Measurements from ENCODE around the gene HUNK.
"Not testable (repeated sequence)": the region's sequence is repeated elsewhere in the genome, so short reads cannot be mapped to it uniquely, and the experiment has no call there.

The HUNK gene

DNA sequence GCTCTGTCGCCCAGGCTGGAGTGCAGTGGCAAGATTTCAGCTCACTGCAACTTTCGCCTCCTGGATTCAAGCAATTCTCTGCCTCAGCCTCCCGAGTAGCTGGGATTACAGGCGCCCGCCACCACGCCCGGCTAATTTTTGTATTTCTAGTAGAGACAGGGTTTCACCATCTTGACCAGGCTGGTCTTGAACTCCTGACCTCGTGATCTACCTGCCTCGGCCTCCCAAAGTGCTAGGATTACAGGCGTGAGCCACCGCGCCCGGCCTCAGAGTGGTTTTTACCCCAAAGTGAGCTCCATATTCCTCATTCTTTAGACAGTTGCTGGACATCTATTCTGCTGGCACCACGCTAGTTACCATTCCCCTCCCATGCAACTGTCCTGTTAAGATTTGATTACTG lies 1.4 kb upstream of the HUNK start:
- DNase-seq, result not testable (repeated sequence)

DNA sequence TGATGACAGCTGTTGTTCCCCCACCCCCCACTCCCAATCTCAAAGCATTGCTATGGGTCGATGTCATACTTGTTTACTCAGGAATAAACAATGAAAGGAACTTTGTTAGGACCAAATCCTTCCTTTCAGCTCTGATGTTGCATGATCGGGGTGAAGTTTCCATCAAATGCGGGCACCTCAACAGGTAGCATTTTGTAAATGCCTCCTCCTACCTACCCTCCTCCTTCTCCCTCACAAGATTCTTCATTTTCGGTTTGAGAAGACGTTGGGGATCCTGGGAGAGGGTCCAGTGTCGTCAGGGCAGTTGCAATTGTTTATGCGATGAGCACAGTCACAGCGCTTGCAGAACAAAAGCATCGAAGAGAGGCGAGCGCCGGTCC lies 758 bp upstream of the HUNK start:
- no peak for DNase-seq

DNA sequence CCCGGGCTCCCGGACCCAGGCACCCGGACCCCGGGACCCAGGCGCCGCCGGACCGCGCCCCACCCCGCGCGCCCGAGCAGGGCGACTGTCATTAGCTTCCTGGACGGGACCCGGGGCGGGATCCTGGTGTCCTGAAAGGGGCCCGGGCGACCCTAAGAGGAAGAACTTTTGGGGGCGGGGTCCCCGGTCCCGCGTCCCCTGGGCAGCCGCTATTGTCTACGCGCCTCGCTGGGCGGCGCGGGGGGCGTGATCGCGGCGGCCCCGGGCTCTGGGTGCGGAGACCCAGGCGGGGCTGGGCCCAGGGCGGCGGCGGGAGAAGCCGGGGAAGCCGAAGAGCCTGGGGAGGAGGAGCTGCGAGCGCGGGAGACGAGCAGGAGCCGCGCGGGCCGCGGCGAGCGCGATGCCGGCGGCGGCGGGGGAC lies 465 bp downstream of the HUNK start:
- no peak for DNase-seq

DNA sequence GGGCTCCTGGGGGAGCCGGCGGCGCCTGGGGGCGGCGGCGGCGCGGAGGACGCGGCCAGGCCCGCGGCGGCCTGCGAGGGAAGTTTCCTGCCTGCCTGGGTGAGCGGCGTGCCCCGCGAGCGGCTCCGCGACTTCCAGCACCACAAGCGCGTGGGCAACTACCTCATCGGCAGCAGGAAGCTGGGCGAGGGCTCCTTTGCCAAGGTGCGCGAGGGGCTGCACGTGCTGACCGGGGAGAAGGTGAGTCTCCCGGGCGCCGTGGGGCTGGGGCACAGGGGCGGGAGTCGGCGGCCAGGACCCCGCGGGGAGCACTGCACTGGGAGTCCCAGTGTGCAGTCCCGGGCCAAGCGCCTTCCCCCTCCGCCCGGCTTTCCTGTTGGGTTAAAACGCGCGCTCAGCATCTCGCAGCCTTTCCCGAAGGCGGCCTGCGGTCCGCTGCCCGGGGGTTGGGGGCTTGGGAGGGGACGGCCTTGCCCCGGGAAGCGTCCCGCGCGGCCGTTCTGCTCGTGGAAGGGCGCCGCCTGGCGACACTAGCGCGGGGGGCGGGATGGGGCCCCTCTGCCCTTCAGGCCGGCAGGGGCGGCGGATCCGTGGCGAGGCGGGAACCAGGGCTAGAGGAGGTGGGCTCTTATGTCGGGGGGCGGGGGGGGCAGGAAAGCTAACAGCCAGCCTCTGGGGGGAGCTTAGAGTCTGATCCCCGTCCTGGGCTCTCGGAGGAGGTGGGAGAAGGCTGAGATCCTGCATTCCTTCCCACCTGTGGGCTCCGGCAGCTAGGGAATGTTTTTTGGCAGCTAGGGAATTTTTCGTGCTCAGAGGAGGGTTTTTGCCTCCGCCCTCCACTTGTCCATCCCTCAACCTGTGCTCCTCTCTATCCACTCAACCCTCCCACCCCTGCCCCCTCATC lies 1.1 kb downstream of the HUNK start:
- DNase-seq, result no peak

DNA sequence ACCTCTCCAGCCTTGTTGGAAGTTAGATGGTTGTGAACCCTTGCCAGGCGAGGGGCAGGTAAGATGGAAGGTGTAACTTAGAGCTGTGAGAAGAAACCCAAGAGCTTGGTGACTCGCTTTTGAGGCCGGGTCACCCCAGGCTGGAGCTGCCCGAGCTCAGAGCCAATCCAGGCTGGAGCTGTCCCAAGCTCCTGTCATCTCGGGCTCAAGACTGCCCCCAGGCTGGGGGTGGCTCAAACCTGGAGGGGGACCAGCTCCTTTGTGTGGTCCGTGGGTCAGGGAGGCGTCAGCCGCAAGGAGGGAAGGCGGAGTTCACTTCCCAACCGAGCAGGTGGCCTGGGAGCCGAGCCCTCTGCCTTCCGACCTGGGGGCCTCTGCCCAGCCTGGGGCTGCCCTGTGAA lies 2.0 kb downstream of the HUNK start:
- DNase-seq, result no peak

DNA sequence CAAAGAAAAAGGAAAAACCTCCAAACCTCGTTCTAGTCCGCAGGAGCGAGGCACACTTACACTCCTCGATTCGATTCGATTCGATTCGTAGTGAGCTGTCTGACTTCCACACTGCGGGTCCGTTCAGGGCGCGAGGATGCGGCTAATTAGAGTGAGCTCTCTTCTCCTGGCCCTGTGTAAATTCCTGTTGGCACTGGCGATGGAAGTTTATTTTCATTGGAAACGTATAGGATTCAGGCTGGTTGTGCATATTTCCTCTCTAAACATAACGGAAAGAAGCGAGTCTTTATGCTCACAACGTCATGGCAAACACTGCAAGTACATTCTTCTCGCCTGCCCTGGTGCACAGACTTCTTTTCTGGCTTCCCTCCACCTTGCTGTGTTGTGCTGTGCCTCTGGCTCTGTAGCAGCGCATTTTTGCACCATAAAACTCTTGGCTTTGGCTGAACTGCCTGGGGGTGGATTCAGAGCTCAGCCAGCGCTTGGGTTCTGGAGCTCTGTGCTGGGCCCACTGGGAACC lies 2.7 kb downstream of the HUNK start:
- no peak for DNase-seq

DNA sequence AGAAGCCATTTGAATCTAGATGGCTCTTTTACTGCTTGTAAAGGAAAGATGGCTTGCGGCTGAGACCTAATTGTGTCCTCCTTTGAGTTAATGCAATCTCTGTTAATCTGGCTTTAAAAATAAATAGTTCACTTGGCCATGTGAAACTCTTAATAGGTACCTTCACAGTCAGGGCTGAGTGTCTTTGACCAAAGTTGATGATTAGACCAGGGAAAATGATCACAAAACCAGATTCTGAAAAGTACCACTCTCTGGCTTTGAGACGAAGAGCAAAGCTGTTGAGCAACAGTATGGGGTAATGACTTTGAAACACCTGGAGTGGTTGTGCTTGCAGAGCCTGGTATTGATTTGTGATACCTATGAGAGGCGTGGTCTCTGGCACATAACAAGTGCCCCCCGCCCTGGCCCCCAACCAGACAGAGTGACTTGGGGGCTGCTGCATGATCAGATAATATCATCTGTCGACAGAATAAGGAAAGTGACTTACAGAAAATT lies 4.7 kb downstream of the HUNK start:
- DNase-seq, result no peak

DNA sequence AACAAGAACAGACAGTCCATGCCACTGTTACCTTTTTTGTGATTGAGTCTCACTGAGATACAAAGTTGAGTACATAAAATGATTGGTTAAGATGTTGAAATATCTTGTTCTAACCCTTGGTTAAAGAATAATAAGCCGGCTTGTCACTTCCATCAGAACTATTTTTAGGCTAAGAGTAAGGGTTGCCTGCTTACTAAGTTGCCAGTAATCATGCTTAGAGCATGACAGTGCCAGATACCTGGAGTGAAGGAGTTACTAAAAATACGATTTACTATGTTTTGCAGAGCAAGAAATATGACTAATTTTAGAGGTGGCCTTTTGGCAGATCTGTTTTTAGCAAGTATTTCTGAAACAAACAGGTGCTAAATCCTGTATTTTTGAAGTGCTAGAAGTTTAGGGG lies 6.0 kb downstream of the HUNK start:
- no peak for DNase-seq

DNA sequence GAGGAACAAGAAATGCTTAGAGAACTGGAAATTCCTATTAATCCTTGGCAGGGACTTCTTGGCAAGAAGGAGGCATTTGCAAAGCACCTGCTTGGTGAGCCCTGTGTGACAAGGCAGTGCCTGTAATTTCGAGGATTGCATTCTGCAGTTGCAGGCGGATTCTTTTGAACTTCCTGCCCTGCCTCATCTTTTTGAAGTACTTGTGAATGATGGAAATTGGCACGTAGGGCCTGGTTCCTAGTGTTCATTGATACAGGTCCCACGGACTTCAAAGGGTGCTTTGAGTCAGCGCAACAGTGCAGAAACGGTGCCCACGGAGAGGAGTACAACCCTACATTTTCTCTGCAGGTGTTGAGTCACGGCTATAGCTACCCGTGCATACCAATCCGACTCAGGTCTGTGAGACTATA lies 6.4 kb downstream of the HUNK start:
- no peak for DNase-seq

DNA sequence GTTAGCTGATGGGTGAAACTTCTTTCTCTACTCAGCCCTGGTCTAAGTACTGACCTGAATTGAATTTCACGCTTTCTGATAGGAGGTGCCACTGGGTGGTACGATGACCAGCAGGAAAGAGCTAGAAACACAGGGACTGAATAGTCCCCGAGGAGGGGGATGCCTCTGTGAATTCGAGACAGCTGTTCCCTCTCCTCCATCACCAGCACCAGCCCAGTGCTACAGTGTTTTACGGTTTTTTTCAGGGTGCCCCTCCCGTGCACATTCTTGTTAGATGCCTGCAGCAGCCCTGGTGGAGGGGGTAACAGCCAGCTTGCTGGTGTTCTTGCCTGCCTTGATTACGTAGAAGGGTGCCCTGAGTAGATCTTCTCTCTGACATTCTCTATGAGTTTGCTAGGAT lies 7.1 kb downstream of the HUNK start:
- DNase-seq, result no peak

DNA sequence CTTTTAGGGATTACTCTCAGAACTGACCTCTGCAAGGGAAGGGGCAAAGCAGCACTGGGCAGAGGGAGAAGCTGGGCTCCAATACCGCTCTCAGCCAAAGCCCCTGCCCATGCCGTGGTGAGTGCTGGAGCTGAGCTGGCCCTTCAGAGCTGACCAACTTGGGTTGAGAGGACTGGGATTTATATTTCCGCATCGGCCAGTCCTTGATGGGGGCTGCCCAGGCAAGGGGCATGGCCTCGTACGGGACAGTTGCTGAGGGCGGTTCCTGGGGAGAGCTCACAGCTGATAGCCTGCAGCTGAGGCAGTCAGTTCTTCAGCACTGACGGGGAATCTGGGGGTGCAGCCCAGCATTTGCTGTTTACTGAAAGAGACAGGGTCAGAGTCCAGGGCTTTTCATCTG lies 8.0 kb downstream of the HUNK start:
- no peak for DNase-seq

DNA sequence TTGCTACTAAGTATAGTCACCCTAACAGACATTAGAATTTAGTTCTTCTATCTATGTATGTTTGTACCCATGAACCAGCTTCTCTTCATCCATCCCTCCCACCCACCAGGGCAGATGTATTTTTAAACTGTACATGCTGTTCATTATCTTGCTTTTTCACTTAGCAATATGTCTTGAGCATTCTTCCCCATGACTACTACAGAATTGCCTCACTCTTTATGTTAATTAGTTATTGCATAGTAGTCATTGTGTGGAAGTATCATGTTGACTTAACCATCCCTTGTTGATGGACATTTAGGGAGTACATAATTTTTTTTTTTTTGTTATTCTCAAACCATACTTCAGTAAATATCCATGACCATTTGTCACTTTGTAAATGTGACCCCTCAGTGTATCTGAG lies 9.9 kb downstream of the HUNK start:
- DNase-seq, result no peak

DNA sequence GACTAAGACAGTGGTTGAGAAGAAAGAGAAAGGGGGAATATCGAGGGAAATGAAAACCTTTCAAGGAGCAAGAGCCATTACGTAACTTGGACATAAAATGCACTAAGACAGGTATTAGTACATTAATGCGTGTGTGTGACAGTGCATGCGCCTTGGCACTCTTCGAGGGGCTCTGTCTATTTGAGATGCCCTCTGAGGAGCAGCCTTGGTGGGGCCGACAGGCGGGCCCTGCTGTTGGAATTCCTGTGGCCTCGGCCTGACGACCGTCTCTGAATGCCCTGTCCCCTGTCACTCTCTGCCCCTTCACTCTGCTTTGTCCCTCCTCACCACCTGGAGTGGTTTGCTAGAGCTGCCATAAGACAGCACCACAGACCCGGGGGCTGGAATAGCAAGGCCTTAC lies 12.3 kb downstream of the HUNK start:
- DNase-seq, result no peak

DNA sequence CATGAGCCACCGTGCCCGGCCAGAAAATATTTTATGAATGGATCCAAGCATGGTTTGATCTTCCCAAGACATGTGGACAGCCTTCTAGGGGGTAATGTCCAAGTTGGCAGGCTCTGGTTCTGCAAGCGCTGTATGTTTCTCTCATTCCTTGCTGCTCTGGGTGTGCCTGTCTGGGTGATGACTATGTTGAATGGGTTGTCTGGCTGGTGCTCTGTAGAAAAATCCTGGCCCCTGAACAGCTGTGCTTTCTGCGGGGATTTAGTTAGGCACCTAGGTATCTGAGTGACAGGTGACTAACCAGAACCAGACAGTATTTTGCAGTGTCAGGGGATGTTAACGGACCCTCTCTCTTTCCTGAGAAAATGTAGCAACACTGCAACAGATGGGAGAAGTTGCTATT lies 14.1 kb downstream of the HUNK start:
- DNase-seq, result no peak

DNA sequence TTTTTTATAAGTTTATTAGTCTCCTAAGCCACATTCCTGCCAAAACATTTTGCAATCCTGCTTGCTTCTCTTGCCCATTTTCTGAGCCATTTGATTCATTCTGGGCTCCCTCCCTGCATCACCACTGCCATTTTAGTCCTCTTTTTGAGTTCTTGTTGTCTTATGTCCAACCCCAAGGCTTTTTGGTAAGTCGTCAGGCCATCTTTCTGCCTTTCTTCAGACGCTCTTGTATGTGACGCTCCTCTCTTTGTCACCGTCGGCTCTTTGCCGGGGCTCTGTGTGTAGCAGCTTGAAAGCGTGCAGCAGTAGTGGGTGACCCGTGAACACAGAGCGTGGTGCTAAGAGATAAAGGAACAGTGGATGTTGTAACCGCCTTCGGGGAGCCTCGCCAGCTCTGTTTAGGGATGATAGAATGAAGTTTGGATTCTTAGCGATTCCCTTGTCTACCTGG lies 14.6 kb downstream of the HUNK start:
- no peak for DNase-seq

DNA sequence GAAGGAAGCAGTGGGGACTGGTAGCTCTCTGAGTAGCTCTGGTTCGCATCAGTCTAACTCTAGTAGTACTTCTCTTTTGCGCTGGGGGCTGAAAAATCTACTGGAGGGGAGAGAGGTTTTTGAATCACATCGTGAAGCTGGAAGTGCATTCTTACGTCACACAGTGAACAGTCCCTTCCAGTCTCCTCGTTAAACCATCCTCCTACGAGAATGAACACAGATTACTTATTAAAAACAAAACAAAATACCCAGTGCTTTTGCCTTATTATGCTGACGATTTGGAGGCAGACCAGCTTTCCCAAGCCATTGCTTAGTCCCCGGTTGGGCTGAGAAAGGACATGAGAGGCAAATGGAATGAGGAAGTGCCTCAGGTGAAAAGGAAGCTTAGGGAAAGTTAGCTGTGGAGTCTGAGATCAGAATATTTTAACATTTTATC lies 16.1 kb downstream of the HUNK start:
- DNase-seq, result no peak

DNA sequence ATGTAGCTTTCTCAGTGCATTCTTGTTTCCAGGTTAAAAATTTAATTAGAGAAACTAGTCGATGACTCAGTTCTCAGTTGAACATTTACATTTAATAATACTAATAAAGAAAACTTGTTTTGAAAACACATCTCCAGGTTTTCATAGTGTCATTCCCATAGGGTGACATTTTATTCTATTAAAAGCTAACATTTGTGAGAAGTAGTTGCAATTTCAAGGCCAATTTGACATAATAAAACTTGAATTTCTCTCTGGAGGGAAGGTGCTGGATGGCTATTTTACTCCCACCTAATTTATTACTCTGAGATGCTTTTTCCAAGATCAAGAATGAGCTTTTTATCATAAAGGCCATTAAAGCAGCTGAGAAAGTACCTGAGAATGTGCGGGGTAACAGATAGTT lies 16.6 kb downstream of the HUNK start:
- DNase-seq, result no peak

DNA sequence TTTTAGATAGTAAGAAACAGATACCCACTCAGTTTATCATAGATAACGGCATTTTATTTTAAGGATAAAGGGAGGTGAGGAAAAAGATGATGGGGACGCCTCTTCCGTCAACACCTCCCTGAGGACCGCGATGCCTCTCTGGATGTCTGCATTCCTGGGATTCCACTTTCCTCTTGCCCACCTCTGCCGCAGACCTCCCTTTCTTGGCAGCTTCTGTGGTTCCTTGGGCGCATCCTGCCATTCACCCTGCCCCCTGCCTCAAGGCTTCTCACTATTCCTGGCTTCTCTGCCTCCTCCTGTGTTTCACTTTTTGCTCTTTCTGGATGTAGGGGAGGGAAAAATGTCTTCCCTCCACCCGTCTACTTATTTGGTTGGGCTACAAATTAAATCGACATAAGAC lies 19.9 kb downstream of the HUNK start:
- DNase-seq, result no peak

DNA sequence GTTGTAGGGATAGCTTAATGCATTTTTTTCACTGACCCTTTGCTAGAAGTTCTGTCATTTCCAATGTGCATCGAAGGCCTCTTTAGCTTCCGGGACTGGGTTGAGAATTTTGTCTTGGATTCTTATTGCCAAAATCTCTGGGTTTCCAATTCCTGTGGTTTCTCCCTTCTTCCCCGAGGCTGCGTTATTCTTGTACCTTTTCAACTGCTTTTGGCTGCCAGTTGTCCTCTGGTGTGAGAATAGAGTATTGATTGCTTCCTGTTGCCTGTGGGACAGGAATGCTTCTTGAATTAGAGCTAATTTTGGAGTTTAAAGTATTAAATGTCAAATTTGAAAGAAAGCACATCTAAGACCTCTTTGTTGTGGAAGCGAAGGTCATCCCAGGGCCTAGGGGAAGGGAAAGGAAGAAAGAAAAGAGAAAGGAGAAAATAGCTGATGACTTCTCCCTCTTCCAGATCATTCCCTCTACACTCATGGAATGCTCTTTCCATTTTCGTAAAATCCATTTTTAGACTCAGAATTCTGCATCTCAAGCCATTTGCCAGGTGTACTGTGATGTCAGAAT lies 21.1 kb downstream of the HUNK start:
- DNase-seq, result no peak

DNA sequence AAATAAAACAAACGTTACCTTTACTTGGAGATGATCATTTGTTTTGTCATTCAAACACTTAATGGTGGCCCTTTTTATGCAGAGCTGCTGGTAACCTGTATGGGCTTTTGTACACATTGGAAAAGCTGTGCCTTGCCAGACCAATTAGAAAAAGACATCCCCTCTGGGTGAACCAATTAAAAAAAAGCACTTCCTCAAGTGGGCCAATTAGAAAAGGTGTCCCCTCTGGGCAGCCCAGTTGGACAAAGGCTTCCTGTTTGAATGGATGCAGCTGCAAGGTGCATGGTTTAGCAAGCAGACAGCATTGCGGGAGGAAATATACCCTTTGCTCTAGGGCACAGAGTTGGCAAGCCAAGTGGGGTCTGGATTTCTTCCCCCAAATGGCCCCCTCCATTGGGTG lies 21.6 kb downstream of the HUNK start:
- no peak for DNase-seq

DNA sequence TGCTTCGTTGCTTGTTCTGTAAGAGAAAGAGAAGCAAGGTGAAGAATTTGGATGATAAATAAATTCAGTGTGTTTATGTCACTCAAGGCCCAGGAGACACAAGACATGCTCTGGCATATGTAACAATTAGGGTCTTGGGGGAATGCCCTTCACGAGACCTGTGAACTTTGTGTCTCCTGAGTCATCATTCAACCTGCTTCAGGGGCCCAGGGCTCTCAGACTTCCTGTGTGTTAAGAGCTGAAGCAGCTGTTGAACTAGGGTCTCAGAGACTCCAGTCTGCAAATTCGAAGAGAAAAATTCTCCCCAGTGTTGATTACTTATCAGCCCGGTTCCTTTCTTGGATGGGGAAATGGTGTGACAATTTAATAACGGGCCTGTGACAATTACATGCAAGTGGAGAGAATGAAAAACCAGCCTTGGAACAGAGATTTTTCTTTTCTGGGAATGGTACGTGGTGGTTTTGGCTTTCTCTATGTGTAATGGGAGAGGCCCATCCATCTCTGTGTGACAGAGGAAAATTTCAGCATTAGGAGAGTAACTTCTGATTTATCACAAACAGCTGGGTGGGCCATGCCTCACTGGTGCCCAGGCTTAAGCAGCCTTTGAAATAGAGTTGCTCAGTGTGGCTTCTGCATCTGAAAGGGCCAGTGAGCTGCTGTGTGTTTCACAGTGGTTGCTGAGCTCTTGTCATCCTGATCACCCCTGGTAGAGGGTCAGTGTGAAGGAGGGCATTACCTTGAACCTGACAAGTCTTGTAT lies 22.4 kb downstream of the HUNK start:
- DNase-seq, result no peak

DNA sequence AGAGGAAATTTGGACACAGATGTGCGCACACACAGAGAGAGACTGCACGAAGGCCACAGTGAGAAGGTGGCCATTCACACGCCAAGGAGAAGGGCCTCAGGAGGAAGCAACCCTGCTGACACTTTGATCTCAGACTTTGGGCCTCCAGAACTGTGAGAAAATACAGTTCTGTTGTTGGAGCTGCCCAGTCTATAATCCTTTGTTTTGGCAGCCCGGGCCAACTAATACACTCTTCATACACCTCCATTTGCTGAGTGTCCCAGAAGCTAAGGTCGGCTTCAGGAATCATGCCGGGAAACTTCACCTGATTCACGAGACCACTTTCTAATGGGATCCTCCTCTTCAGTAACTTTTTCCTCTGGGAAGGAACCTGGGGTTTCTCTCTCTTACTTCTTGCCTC lies 23.2 kb downstream of the HUNK start:
- DNase-seq, result no peak

DNA sequence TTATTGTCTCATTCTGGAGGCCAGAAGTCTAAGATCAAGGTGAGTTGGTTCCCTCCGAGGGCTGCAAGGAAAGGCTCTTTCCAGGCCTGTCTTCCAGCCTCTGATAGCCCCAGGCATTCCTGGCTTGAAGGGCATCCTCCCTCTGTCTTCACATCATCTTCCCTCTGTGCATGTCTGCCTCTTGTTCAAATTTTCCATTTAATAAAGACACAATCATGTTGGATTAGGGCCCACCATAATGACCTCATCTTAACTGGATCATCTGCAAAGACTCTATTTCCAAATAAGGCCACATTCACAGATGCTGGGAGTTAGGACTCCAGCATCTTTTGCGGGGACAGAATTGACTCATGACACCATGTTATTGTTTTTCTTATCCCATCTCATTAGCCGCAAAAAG lies 24.5 kb downstream of the HUNK start:
- DNase-seq, result no peak

Data from inflammatory macrophage treated with lipopolysaccharide for 4 hours (primary cell).